T-helper 1 cell treated with Interleukin-12 subunit alpha and Interleukin-12 subunit beta and Interleukin-4 antibody, amounts not matched to agents 30 ng/mL and 1 ng/mL, for 36 hours (primary cell): Measurements from ENCODE around the gene RBFOX2. TPM values are rescaled to one million over a fixed set of nuclear protein-coding genes. Genes with fewer than 3 reads are reported as not detected.
"Not testable (repeated sequence)": the region's sequence is repeated elsewhere in the genome, so short reads cannot be mapped to it uniquely, and the experiment has no call there.

Experiments
- intact Hi-C: fragments of 100-400 bp; cut with micrococcal nuclease; formaldehyde crosslinking; loops from one replicate; pipeline ENCODE4 v1.15.1; 2024
- total RNA-seq: library from RNA; stranded (reverse); gene quantifications from 2 replicates; pipeline ENCODE4 v1.2.3, GENCODE V29; 2022

Gene RBFOX2
- total RNA-seq, 1 donor from 2014 or later, result 0.83 TPM

GRCh38 chr22:35746946-35747703 is 281.5 kb downstream of the RBFOX2 start:
- intact Hi-C loops, result no loop called here

GRCh38 chr22:35746248-35746647 is 282.4 kb downstream of the RBFOX2 start:
- intact Hi-C loops, result no loop called here

DNA sequence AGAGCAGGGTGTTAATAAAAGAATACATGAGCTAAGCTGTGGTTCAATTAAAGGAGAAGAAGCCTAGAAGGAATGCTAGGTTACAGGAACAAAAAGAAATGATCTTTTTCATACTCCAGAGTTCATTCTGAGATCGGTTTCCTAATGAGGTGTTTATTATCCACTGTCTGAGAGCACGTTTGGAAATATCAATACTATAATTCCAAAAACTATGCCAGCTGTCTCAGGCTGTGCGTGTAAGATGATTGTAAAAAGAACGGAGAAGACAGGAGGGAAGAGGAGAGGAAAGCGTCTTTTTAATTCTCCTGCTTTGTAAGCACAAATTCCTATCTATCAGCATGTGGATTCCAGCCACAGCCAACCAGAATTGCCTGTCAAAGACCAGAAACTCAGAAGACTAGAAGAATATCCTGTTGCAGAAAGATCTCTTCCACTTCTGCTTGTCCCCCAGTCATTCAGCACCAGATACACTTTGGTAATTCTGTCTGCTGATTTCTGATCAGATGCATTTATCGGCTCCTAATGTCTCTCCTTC is 285.2 kb downstream of the RBFOX2 start:
- intact Hi-C loops, result no loop called here

DNA sequence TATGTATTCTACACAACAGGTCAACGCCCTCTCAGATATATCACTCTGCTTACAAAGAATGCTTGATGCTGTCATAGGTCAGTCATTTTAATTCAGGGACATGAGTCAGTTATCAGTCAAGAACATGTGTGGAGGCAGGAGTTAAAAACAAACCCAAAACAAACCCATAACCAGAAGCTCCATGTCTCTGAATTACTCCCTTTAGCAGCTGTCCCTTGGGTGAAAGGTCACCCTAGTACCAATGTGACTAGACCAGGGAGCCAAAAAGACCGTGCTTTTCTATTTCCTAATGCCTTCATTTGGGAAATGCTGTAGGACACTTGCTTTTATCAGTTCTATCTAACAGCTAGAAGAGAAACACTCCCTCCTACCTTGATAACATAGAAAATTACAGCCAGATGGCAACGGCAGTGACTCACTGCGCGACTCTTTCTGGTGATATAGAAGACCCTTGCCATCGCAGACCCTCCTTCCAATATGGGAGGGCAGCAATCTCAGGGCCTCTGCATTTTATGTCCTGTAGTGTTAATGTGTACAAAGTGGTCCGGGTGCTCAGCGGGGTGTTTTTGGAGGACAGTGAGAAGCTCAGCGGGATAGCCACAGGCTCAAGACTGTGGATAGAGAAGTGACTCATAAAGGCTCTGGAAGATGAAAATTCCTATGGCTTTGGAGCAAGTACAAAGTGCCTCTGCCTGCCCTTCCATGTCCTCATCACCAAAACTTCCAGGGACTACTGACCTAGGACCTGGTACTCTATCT is 286.1 kb downstream of the RBFOX2 start:
- intact Hi-C loops, result no loop called here

- intact Hi-C loops, result no loop called here
Measured at GRCh38 chr22:35740616-35741015, 288.0 kb downstream of the RBFOX2 start.

GRCh38 chr22:35739931-35740380 is 288.7 kb downstream of the RBFOX2 start:
- intact Hi-C loops, result no loop called here

DNA sequence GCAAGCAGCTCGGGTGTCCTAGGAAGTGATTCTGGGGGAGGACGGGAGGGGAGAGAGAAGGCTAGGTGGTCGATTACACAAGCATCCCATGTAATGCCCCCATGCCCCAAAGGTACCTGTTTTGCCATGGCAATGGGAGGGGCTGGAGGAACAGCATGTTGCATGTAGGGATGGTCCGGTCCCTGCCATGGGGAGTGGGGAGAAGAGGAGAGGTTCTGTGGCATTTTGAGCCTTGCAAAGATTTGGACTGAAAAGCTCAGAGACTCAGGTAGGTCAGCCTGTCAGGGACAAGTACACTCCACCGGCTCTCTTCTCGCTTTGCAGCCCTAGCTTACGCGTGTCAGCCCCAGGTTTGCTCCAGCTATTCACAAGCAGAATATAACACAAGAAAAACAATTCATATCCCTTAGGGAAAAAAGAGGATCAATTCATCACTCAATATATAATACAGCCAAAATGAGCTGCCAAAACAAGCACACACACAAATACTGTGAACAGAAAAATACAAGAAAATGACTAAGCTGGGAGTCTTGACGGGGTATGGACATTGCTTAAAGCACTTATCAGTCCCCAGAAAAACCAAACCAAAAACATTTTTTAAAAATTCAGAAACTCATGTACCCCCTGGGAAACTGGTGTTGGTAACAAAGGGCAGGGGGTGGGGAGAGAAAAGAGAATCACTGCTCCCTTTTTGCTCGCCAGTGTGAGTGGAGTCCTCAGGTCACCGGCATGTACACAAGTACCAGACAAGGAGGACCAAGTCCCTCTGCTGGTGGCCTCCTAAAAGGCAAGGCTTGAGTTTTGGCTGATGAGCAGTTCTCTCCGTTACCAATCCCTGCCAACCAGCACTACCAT is 289.3 kb downstream of the RBFOX2 start:
- intact Hi-C loops, result no loop called here

DNA sequence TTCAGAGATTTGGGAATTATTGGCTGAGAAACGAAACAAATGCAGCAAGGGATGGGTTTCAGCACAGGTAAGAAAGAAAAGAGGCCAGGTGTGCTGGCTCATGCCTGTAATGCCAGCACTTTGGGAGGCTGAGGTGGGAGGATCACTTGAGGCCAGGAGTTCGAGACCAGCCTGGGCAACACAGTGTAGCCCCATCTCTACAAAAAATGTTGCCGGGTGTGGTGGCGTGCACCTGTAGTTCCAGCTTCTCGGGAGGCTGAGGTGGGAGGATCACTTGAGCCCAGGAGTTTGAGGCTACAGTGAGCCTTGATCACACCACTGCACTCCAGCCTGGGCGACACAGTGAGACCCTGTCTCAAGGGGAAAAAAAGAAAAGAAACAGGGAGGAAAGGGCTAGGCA is 290.7 kb downstream of the RBFOX2 start:
- intact Hi-C loops, result not testable (repeated sequence)

- intact Hi-C loops, result no loop called here
Measured at GRCh38 chr22:35736701-35737100, 291.9 kb downstream of the RBFOX2 start.

DNA sequence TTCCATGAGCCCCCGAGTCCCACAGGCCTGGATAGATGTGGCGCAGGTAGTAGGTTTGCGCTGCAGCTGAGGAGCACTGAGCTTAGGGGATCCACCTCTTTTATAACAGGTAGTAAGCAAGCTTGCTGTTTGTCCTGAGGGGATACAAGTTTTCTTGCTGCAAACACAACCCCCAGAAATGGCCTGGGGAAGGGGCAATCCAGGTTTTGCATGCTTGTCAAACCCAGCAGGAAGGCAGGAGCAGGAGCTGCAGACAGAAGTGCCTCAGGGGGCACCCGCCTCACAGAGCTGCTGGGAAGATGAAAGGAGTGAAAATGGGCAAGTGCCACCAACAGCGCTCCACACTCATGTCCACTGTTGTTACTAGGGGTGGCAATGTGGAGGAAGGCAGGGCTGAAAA is 292.5 kb downstream of the RBFOX2 start:
- intact Hi-C loops, result no loop called here

- intact Hi-C loops, result no loop called here
Measured at GRCh38 chr22:35735542-35735941, 293.1 kb downstream of the RBFOX2 start.

GRCh38 chr22:35734517-35734827 is 294.2 kb downstream of the RBFOX2 start:
- intact Hi-C loops, result no loop called here

- intact Hi-C loops, result no loop called here
Measured at GRCh38 chr22:35733791-35734516, 294.7 kb downstream of the RBFOX2 start.

GRCh38 chr22:35733036-35733435 is 295.6 kb downstream of the RBFOX2 start:
- intact Hi-C loops, result no loop called here

GRCh38 chr22:35732116-35732515 is 296.5 kb downstream of the RBFOX2 start:
- intact Hi-C loops, result no loop called here

DNA sequence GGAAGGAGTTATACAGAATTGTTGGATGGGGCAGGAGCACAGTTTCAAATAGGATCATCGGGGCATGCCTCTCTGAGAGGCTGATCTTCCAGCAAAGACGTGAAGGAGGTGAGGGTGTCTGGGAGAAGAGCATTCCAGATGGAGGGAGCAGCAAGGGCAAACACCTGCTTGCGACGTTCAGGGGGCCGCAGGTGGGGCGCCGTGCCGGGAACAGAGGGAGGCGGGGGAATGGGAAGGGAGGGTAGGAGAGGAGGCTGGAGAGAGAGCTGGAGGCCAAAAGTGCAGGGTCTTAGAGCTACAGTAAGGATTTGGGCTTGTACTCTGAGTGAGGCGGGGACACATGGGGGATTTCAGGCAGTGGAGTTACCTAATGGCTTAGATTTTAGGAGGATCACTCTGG is 297.3 kb downstream of the RBFOX2 start:
- intact Hi-C loops, result no loop called here

GRCh38 chr22:35729309-35729698 is 299.3 kb downstream of the RBFOX2 start:
- intact Hi-C loops, result no loop called here

DNA sequence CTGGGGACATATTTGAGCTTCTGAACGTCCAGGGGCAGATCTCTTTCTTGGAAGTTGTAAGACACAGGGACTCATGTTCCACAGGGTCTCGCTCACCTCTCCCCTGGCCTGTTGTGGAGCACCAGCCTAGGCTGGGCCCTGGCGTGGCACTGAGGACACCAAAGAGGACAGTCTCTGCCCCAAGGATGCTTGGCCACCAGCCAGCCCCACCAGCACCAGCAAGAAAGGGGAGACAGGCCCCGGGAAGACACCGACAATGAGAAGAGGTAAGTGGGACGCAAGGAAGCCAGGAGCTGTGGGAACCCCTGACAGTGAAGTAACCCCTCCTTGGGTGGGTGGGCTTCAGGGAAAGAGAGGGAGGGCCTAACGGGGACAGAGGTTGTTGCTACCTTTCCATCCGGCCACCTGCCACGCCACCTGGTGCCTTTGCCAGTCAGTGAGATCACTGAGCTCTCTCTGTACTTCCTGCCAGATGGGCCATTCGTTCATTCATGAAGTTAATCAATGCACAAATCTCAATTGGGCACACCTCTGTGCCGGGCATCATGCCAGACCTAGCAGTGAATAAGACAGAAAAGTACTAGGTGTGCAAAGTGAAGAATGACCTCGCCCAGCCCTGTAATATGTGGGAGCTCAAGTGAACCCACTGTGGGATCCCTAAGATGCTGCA is 299.9 kb downstream of the RBFOX2 start:
- intact Hi-C loops, result no loop called here

DNA sequence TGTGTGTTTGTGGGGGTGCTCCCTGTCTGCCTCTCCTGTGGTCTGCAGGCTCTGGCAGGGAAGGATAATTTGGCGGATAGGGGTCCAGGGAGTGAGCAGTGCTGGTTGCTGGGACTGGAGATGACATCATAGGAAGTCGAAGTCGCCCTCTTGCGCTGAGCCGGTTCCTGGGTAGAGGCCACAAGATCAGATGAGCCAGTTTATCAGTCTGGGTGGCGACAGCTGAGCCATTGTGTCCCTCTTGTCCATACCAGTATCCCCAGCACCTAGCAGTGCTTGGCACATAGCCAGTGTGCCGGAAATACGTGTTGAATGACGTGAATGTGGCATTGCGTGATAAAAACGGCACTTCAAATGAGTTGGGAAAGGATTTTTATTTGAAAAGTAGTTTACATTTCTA is 301.2 kb downstream of the RBFOX2 start:
- intact Hi-C loops, result no loop called here

GRCh38 chr22:35726933-35727332 is 301.7 kb downstream of the RBFOX2 start:
- intact Hi-C loops, result no loop called here
